ENCODE measurements around the gene TAF5L. TPM values are rescaled to one million over a fixed set of nuclear protein-coding genes. Genes with fewer than 3 reads are reported as not detected.

TAF5L gene
- total RNA-seq, 1 donor from 2014 or later: 22.1 TPM

- no peaks in the 10 kb centered on the region for H3K9me3 ChIP-seq
- DNase-seq (no peak), ATAC-seq (no peak)
- no peak for TF ChIP-seq CTCF (IDR thresholded peaks at IDR 0.05)
- H3K27me3 ChIP-seq: no peaks in the 10 kb centered on the region
- intact Hi-C loops (cut with DNase I): no loop called here
- peaks cover 84% of the 10 kb centered on the region for H3K36me3 ChIP-seq
- no peak overlapping the region for H3K27ac ChIP-seq
- no peak overlapping the region for H3K4me3 ChIP-seq
- no peaks in the 10 kb centered on the region for H3K4me1 ChIP-seq
These were observed 24.1 kb upstream of the TAF5L start for GRCh38 chr1:229650045-229650444.

- Histone ChIP-seq H3K27ac (no peak overlapping the region), H3K36me3 (peaks cover 77% of the 10 kb centered on the region), H3K4me3 (no peak overlapping the region), H3K9me3 (no peaks in the 10 kb centered on the region), H3K27me3 (no peaks in the 10 kb centered on the region), H3K4me1 (no peaks in the 10 kb centered on the region)
- ATAC-seq: no peak
- intact Hi-C loops (cut with DNase I): no loop called here
- DNase-seq: no peak
- TF ChIP-seq CTCF (IDR thresholded peaks at IDR 0.05): no peak
These were observed 22.5 kb upstream of the TAF5L start for GRCh38 chr1:229648406-229648805.

- Histone ChIP-seq H3K9me3 (no peaks in the 10 kb centered on the region), H3K27me3 (no peaks in the 10 kb centered on the region), H3K36me3 (peaks cover 54% of the 10 kb centered on the region), H3K4me1 (no peaks in the 10 kb centered on the region), H3K27ac (no peak overlapping the region), H3K4me3 (no peak overlapping the region)
- no peak for TF ChIP-seq CTCF (IDR thresholded peaks at IDR 0.05)
- ATAC-seq: no peak
- DNase-seq: no peak
- intact Hi-C loops (cut with DNase I): no loop called here
These were observed 19.5 kb upstream of the TAF5L start for GRCh38 chr1:229645324-229645993.

GRCh38 chr1:229643996-229644745, 18.2 kb upstream of the TAF5L start:
- H3K36me3 ChIP-seq: peaks cover 52% of the 10 kb centered on the region
- no peak for TF ChIP-seq CTCF (IDR thresholded peaks at IDR 0.05)

GRCh38 chr1:229642970-229643369, 17.0 kb upstream of the TAF5L start:
- H3K9me3 ChIP-seq: no peaks in the 10 kb centered on the region
- ATAC-seq (no peak), DNase-seq (no peak)
- H3K36me3 ChIP-seq: peaks cover 51% of the 10 kb centered on the region
- H3K27ac ChIP-seq: no peak overlapping the region
- H3K4me1 ChIP-seq: no peaks in the 10 kb centered on the region
- intact Hi-C loops (cut with DNase I): no loop called here
- H3K27me3 ChIP-seq: no peaks in the 10 kb centered on the region
- no peak for TF ChIP-seq CTCF (IDR thresholded peaks at IDR 0.05)
- H3K4me3 ChIP-seq: no peak overlapping the region

More at GRCh38 chr1:229643996-229644745, 18.2 kb upstream of the TAF5L start:
- H3K4me1 ChIP-seq: no peaks in the 10 kb centered on the region
- H3K27ac ChIP-seq: no peak overlapping the region
- intact Hi-C loops (cut with DNase I): no loop called here
- no peak for DNase-seq
- H3K27me3 ChIP-seq: no peaks in the 10 kb centered on the region
- H3K4me3 ChIP-seq: no peak overlapping the region
- ATAC-seq: peak; percentile 83
- H3K9me3 ChIP-seq: no peaks in the 10 kb centered on the region
